ENCODE measurements around the gene VSIG8. TPM values are rescaled to one million over a fixed set of nuclear protein-coding genes. Genes with fewer than 3 reads are reported as not detected.

VSIG8 gene
- total RNA-seq, 1 donor from 2014 or later, result not detected

DNA sequence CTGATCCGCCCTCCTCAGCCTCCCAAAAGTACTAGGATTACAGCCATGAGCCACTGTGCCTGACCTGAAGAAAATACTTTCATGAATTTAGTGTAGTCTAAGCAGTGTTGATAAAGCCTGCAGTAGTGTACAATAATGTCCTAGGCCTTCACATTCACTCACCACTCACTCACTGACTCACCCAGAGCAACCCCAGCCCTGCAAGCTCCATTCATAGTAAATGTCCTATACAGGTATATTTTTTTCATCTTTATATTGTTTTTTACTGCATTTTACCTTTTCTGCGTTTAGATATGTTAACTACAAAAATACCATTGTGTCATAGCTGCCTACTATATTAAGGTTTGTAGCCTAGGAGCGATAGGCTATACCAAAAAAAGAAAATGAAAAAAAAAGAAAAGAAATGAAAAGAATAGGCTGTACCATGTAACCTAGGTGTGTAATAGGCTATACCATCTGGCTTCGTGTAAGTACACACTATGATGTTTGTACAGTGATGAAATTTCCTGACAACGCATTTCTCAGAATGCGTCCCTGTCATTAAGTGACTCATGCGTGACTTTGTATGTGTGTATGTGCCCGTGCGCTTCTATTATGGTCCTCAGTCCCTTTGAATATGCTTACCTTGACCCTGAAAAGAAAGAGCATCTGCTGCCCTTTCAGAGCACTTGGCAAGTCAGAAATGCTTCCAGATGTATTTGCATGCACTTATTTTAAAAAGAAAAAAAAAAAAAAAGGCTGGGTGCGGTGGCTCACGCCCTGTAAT is 45.0 kb downstream of the VSIG8 start:
- DNase-seq (ENCODE audit: low spot score), result no peak
- intact Hi-C loops (cut with DNase I), result no loop called here
- ATAC-seq, result no peak

DNA sequence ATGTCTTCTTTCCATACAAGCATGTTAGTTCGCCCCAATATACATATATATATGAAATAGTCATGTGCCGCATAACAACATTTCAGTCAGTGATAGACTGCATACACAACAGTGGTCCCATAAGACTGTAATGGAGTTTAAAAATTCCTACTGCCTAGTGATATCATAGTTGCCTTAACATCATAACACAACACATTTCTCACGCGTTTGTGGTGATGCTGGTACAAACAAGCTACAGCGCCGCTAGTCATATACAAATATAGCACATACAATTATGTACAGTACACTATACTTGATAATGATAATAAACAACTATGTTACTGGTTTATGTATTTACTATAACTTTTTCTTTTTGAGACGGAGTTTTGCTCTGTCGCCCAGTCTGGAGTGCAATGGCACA is 46.5 kb downstream of the VSIG8 start:
- ATAC-seq (no peak), DNase-seq (ENCODE audit: low spot score) (no peak)
- intact Hi-C loops (cut with DNase I), result no loop called here

DNA sequence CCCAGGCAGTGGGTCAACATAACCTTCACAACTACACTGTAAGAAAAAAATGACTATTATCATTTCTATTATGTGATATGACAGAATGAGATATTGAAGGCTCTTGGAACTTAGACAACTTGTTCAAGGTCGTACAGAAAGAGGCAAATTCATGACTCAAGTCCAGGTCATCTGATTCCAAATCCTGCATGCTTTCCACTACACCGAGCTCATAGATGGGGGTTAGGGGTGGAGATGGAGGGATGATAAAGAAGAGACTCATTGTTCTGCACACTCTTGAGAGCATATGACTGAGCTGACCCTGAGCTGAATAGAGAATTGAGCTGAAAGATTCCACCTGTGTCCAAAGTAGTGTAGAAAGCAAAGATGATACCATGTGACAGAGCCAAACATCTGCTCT is 57.5 kb downstream of the VSIG8 start:
- DNase-seq (ENCODE audit: low spot score) (no peak), ATAC-seq (no peak)
- intact Hi-C loops (cut with DNase I), result no loop called here

Small RNAs within 50 kb of the gene (microRNA-seq; reads per million reads assigned to microRNA genes)
- gene MIR4259, result not detected

Other genes starting within 250 kb of the VSIG8 start
- 0.22 TPM for gene CRP, start 148.1 kb downstream of the VSIG8 start, total RNA-seq
- 48.2 TPM for gene DUSP23, start 81.7 kb downstream of the VSIG8 start, total RNA-seq
- gene FCRL6, start 60.3 kb downstream of the VSIG8 start, total RNA-seq, result 1.2 TPM
- gene SLAMF8, start 35.8 kb downstream of the VSIG8 start, total RNA-seq, result 3.3 TPM
- 1.6 TPM for gene CFAP45, start 37.5 kb upstream of the VSIG8 start, total RNA-seq
- 184 TPM for gene TAGLN2, start 62.9 kb upstream of the VSIG8 start, total RNA-seq
- gene IGSF9, start 83.0 kb upstream of the VSIG8 start, total RNA-seq, result 0.18 TPM
- gene SLAMF9, start 91.6 kb upstream of the VSIG8 start, total RNA-seq, result 0.80 TPM
- gene PIGM, start 169.3 kb upstream of the VSIG8 start, total RNA-seq, result 5.9 TPM
- gene KCNJ10, start 207.5 kb upstream of the VSIG8 start, total RNA-seq, result 23.7 TPM
- 0.18 TPM for gene KCNJ9, start 218.9 kb upstream of the VSIG8 start, total RNA-seq
- gene IGSF8, start 236.0 kb upstream of the VSIG8 start, total RNA-seq, result 54.9 TPM

Measured in sciatic nerve (tissue), 2 donors.